MM.1S (cell line): ENCODE measurements around the gene BSG.

Experiments used
- DNase-seq: peaks from one replicate; pipeline ENCODE4 v3.0.0-alpha.2; 2015
- H2AFZ ChIP-seq: fragments of 300-600 bp; sonication (generic); 2 replicates; pipeline ENCODE4 v1.6.0; 2016; ENCODE audit warnings: antibody characterized with exemption, low read length
- H3F3A ChIP-seq: fragments of 300-600 bp; sonication (generic); 2 replicates; pipeline ENCODE4 v1.6.1; 2016; ENCODE audit warnings: mild to moderate bottlenecking, antibody characterized with exemption, low read length, moderate library complexity, mixed read lengths; ENCODE audit not compliant: insufficient read depth
- H3K27ac ChIP-seq: fragments of 300-600 bp; sonication (generic); 2 replicates; pipeline ENCODE4 v1.5.1; 2016; ENCODE audit warnings: mild to moderate bottlenecking, low read length
- H3K27me3 ChIP-seq: fragments of 300-600 bp; sonication (generic); replicated peaks from 2 replicates; pipeline ENCODE4 v1.6.0; 2016; ENCODE audit warnings: low read length; ENCODE audit not compliant: insufficient read depth
- H3K36me3 ChIP-seq: fragments of 300-600 bp; sonication (generic); replicated peaks from 2 replicates; pipeline ENCODE4 v1.6.1; 2016; ENCODE audit warnings: mild to moderate bottlenecking, low read length, mixed read lengths; ENCODE audit not compliant: insufficient read depth
- H3K4me1 ChIP-seq: fragments of 300-600 bp; sonication (generic); 2 replicates; pipeline ENCODE4 v1.6.1; 2016; ENCODE audit warnings: low read length, mixed read lengths
- H3K4me2 ChIP-seq: fragments of 300-600 bp; sonication (generic); 2 replicates; pipeline ENCODE4 v1.6.0; 2016; ENCODE audit warnings: low read depth, low read length
- H3K4me3 ChIP-seq: fragments of 300-600 bp; sonication (generic); 2 replicates; pipeline ENCODE4 v1.5.1; 2016; ENCODE audit warnings: low read length, mixed read lengths
- H3K79me2 ChIP-seq: fragments of 300-600 bp; sonication (generic); 2 replicates; pipeline ENCODE4 v1.6.1; 2016; ENCODE audit warnings: mixed run types, low read length, mixed read lengths
- H3K9ac ChIP-seq: fragments of 300-600 bp; sonication (generic); 2 replicates; pipeline ENCODE4 v1.6.1; 2016; ENCODE audit warnings: low read length, mixed read lengths
- H3K9me2 ChIP-seq: fragments of 300-600 bp; sonication (generic); replicated peaks from 2 replicates; pipeline ENCODE4 v1.6.1; 2016; ENCODE audit warnings: mild to moderate bottlenecking, low read length, mixed read lengths; ENCODE audit not compliant: insufficient read depth
- H3K9me3 ChIP-seq: fragments of 300-600 bp; sonication (generic); replicated peaks from 2 replicates; pipeline ENCODE4 v1.6.1; 2016; ENCODE audit warnings: mild to moderate bottlenecking, low read length, mixed read lengths; ENCODE audit not compliant: insufficient read depth
- H4K20me1 ChIP-seq: fragments of 300-600 bp; sonication (generic); 2 replicates; pipeline ENCODE4 v1.6.1; 2016; ENCODE audit warnings: mild to moderate bottlenecking, low read length, moderate library complexity, mixed read lengths; ENCODE audit not compliant: insufficient read depth
- EZH2 ChIP-seq: fragments of 300-600 bp; sonication (generic); optimal IDR thresholded peaks from 2 replicates; pipeline ENCODE3; 2017; ENCODE audit warnings: low read depth, mild to moderate bottlenecking, antibody characterized with exemption, low read length, mixed read lengths
- EZH2phosphoT487 ChIP-seq: fragments of 300-600 bp; sonication (generic); IDR thresholded peaks from 2 replicates; pipeline ENCODE4 v1.6.1; 2018; ENCODE audit warnings: antibody characterized with exemption, low read length
- TF ChIP-seq, protein P1 (sequence below): fragments of 300-600 bp; sonication (generic); IDR thresholded peaks from 2 replicates; pipeline ENCODE4 v1.5.1; 2016; ENCODE audit warnings: antibody characterized with exemption, low read length, mixed read lengths

Gene BSG

DNA sequence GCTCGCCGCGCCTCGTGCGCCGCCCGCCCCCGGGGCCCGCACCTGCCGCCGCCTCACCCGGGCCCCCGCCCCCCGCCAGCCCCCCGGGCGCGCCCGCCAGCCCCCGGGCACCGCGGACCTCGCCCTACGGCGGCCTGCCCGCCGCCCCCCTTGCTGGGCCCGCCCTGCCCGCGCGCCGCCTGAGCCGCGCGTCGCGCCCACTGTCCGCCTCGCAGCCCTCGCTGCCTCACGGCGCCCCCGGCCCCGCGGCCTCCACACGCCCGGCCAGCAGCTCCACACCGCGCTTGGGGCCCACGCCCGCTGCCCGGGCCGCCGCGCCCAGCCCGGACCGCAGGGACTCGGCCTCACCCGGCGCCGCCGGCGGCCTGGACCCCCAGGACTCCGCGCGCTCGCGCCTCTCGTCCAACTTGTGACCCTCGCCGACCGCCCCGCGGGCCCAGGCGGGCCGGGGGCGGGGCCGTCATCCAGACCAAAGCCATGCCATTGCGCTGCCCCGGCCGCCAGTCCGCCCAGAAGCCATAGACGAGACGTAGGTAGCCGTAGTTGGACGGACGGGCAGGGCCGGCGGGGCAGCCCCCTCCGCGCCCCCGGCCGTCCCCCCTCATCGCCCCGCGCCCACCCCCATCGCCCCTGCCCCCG lies 43.8 kb downstream of the BSG start:
- Histone ChIP-seq H3K9ac (no peak overlapping the region), H3K36me3 (peaks cover 3% of the 10 kb centered on the region; the same call in 1 of the 2 replicates), H3K27me3 (no peaks in the 10 kb centered on the region), H3K4me2 (no peak overlapping the region), H2AFZ (no peak overlapping the region), H3K79me2 (no peaks in the 10 kb centered on the region), H3K27ac (no peak overlapping the region), H3K9me2 (no peaks in the 10 kb centered on the region), H4K20me1 (no peaks in the 10 kb centered on the region), H3K4me1 (no peaks in the 10 kb centered on the region), H3K4me3 (no peak overlapping the region), H3F3A (no peaks in the 10 kb centered on the region), H3K9me3 (no peaks in the 10 kb centered on the region)
- no peak for DNase-seq
- no peak for TF ChIP-seq EZH2phosphoT487

GRCh38 chr19:616747-617526 lies 44.5 kb downstream of the BSG start:
- H3K9me3 ChIP-seq, result no peaks in the 10 kb centered on the region
- H2AFZ ChIP-seq, result no peak overlapping the region
- H3K79me2 ChIP-seq, result no peaks in the 10 kb centered on the region
- no peaks in the 10 kb centered on the region for H3K27me3 ChIP-seq
- H3K9ac ChIP-seq, result no peak overlapping the region
- peaks cover 3% of the 10 kb centered on the region; the same call in 1 of the 2 replicates for H3K36me3 ChIP-seq
- H4K20me1 ChIP-seq, result no peaks in the 10 kb centered on the region
- no peaks in the 10 kb centered on the region for H3F3A ChIP-seq
- H3K4me2 ChIP-seq, result no peak overlapping the region
- TF ChIP-seq, protein P1, sequence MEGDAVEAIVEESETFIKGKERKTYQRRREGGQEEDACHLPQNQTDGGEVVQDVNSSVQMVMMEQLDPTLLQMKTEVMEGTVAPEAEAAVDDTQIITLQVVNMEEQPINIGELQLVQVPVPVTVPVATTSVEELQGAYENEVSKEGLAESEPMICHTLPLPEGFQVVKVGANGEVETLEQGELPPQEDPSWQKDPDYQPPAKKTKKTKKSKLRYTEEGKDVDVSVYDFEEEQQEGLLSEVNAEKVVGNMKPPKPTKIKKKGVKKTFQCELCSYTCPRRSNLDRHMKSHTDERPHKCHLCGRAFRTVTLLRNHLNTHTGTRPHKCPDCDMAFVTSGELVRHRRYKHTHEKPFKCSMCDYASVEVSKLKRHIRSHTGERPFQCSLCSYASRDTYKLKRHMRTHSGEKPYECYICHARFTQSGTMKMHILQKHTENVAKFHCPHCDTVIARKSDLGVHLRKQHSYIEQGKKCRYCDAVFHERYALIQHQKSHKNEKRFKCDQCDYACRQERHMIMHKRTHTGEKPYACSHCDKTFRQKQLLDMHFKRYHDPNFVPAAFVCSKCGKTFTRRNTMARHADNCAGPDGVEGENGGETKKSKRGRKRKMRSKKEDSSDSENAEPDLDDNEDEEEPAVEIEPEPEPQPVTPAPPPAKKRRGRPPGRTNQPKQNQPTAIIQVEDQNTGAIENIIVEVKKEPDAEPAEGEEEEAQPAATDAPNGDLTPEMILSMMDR, result no peak
- no peak for TF ChIP-seq EZH2phosphoT487
- TF ChIP-seq EZH2, result no peak
- H3K9me2 ChIP-seq, result no peaks in the 10 kb centered on the region
- no peak for DNase-seq
- H3K4me3 ChIP-seq, result no peak overlapping the region
- no peak overlapping the region for H3K27ac ChIP-seq
- no peaks in the 10 kb centered on the region for H3K4me1 ChIP-seq

GRCh38 chr19:617551-618246 lies 45.3 kb downstream of the BSG start:
- Histone ChIP-seq H4K20me1 (no peaks in the 10 kb centered on the region), H3K4me2 (no peak overlapping the region)

More at GRCh38 chr19:617551-618246, 45.3 kb downstream of the BSG start:
- no peaks in the 10 kb centered on the region for H3K27me3 ChIP-seq
- no peaks in the 10 kb centered on the region for H3F3A ChIP-seq
- no peaks in the 10 kb centered on the region for H3K79me2 ChIP-seq
- H3K9me3 ChIP-seq, result no peaks in the 10 kb centered on the region
- no peaks in the 10 kb centered on the region for H3K9me2 ChIP-seq
- H3K36me3 ChIP-seq, result peaks cover 3% of the 10 kb centered on the region; the same call in 1 of the 2 replicates
- no peak overlapping the region for H3K9ac ChIP-seq
- no peaks in the 10 kb centered on the region for H3K4me1 ChIP-seq
- no peak overlapping the region for H3K27ac ChIP-seq
- H3K4me3 ChIP-seq, result no peak overlapping the region
- TF ChIP-seq, protein P1, result no peak
- TF ChIP-seq EZH2phosphoT487 (no peak), EZH2 (no peak)
- no peak overlapping the region for H2AFZ ChIP-seq
- DNase-seq, result no peak
